GM19452 (cell line): Measurements from ENCODE around the gene TBC1D20.

Experiments
- ATAC-seq: cut with Tn5 transposase; IDR thresholded peaks from one replicate; pipeline ENCODE4 v1.9.1; 2021; ENCODE audit not compliant: unreplicated experiment

TBC1D20 gene

GRCh38 chr20:438571-439469 lies 23.5 kb downstream of the TBC1D20 start:
- no peak for ATAC-seq

- no peak for ATAC-seq
Observed at GRCh38 chr20:437787-438486, 24.4 kb downstream of the TBC1D20 start.

GRCh38 chr20:436476-436875 lies 25.9 kb downstream of the TBC1D20 start:
- ATAC-seq, result no peak

- ATAC-seq, result no peak
Observed at GRCh38 chr20:435558-435957, 26.8 kb downstream of the TBC1D20 start.

GRCh38 chr20:434661-435419 lies 27.5 kb downstream of the TBC1D20 start:
- no peak for ATAC-seq

- no peak for ATAC-seq
Observed at GRCh38 chr20:434221-434620, 28.1 kb downstream of the TBC1D20 start.

- peak; percentile 73 for ATAC-seq
Observed at GRCh38 chr20:433300-433975, 28.9 kb downstream of the TBC1D20 start.

- ATAC-seq, result no peak
Observed at GRCh38 chr20:432677-433299, 29.5 kb downstream of the TBC1D20 start.

GRCh38 chr20:432208-432607 lies 30.1 kb downstream of the TBC1D20 start:
- no peak for ATAC-seq

GRCh38 chr20:431012-431904 lies 31.1 kb downstream of the TBC1D20 start:
- ATAC-seq, result no peak

GRCh38 chr20:430091-430999 lies 32.0 kb downstream of the TBC1D20 start:
- ATAC-seq, result no peak

GRCh38 chr20:428658-429200 lies 33.6 kb downstream of the TBC1D20 start:
- ATAC-seq, result no peak

GRCh38 chr20:427849-428657 lies 34.3 kb downstream of the TBC1D20 start:
- no peak for ATAC-seq

- no peak for ATAC-seq
Observed at GRCh38 chr20:427401-427800, 34.9 kb downstream of the TBC1D20 start.

- no peak for ATAC-seq
Observed at GRCh38 chr20:426566-426965, 35.8 kb downstream of the TBC1D20 start.

- no peak for ATAC-seq
Observed at GRCh38 chr20:421685-422250, 40.6 kb downstream of the TBC1D20 start.
